K562 (cell line): Measurements from ENCODE around the gene BEST4. TPM values are rescaled to one million over a fixed set of nuclear protein-coding genes. Genes with fewer than 3 reads are reported as not detected.
A peak's percentile ranks its signal among the peaks of the same experiment; 100 is the strongest.

Experiments used
- ARID2 ChIP-seq: fragments of 450-650 bp; IDR thresholded peaks from 2 replicates; pipeline ENCODE4 v1.6.1; 2017; ENCODE audit warnings: antibody characterized with exemption, mild to moderate bottlenecking
- ATF7 ChIP-seq: fragments of 450-650 bp; IDR thresholded peaks from 2 replicates; pipeline ENCODE4 v1.7.1; 2014; ENCODE audit warnings: mild to moderate bottlenecking, moderate library complexity
- CHD2 ChIP-seq: IDR thresholded peaks from 2 replicates; pipeline ENCODE4 v1.6.1; 2011; ENCODE audit warnings: low read depth, low read length
- HDAC8 ChIP-seq: fragments of 450-650 bp; IDR thresholded peaks from 2 replicates; pipeline ENCODE4 v1.6.1; 2016; ENCODE audit warnings: mild to moderate bottlenecking, missing genetic modification characterization, moderate library complexity, missing compliant biosample characterization
- MAFK ChIP-seq: IDR thresholded peaks from 2 replicates; pipeline ENCODE4 v1.6.1; 2011; ENCODE audit warnings: low read length, improper control_type of control experiment
- NEUROD1 ChIP-seq: fragments of 150-350 bp; IDR thresholded peaks from 2 replicates; pipeline ENCODE4 v1.6.1; 2014; ENCODE audit warnings: borderline replicate concordance, low read length, low read depth; ENCODE audit not compliant: partially characterized antibody
- SIN3A ChIP-seq, 2 experiments: fragments of 150-350 bp in 1 of 2; IDR thresholded peaks; 2 replicates each; pipeline ENCODE4 v1.6.1; 2011 to 2016; ENCODE audit warnings: borderline replicate concordance in 2 of 2, low read depth in 2 of 2, low read length in 2 of 2, mild to moderate bottlenecking in 2 of 2, moderate library complexity in 2 of 2; ENCODE audit not compliant: control insufficient read depth in 1 of 2
- SIRT6 ChIP-seq: IDR thresholded peaks from one replicate; pipeline ENCODE4 v1.6.1; 2012; ENCODE audit warnings: low read depth, mild to moderate bottlenecking, control low read depth, inconsistent platforms, low read length, moderate library complexity
- SMAD2 ChIP-seq: fragments of 150-350 bp; IDR thresholded peaks from 2 replicates; pipeline ENCODE4 v1.6.1; 2014; ENCODE audit warnings: low read depth, mild to moderate bottlenecking, low read length
- TCF7 ChIP-seq: sonication (generic); IDR thresholded peaks from 2 replicates; pipeline ENCODE4 v1.6.1; 2016; ENCODE audit warnings: antibody characterized with exemption, borderline replicate concordance
- TCF7L2 ChIP-seq: fragments of 150-350 bp; IDR thresholded peaks from 2 replicates; pipeline ENCODE4 v1.6.1; 2016; ENCODE audit warnings: low read depth, mild to moderate bottlenecking, low read length, moderate library complexity
- ZNF217 ChIP-seq: sonication (generic); formaldehyde crosslinking; IDR thresholded peaks from 2 replicates; pipeline ENCODE4 v1.8.0; 2022; ENCODE audit warnings: mild to moderate bottlenecking, missing genetic modification reagents
- ZNF347 ChIP-seq: fragments of 450-650 bp; formaldehyde crosslinking; IDR thresholded peaks from 2 replicates; pipeline ENCODE4 v1.4.0; 2020; ENCODE audit warnings: low read depth, mild to moderate bottlenecking, moderate library complexity
- polyA plus RNA-seq, 8 experiments: library from polyadenylated mRNA; depleted of rRNA in 4 of 8; stranded (reverse) in 5 of 8; unstranded in 3 of 8; fragments of >200 nt; fragmentation: Nextera tagmentation in 2 of 8; fragmentation: Illumina TruSeq in 1 of 8; extraction: Ambion mirVana in 2 of 8; extraction: Trizol in 1 of 8; gene quantifications; 2 replicates each; pipeline versions ENCODE4 v1.2.1 to v1.2.3, GENCODE V29; 2011 to 2014; ENCODE audit warnings: inconsistent platforms in 1 of 8, missing spikeins in 1 of 8
- total RNA-seq, 7 experiments: library from RNA; depleted of rRNA in 6 of 7; stranded (reverse); fragments of >200 nt in 6 of 7; fragmentation: Illumina TruSeq in 2 of 7; extraction: Trizol in 2 of 7; gene quantifications; 2 replicates each; pipeline versions ENCODE4 v1.2.1 to v1.2.3, GENCODE V29; 2011 to 2021; ENCODE audit warnings: low replicate concordance in 1 of 7
- TF ChIP-seq, protein P1 (sequence below): fragments of 450-650 bp; IDR thresholded peaks from 2 replicates; pipeline ENCODE4 v1.6.1; 2016; ENCODE audit warnings: mild to moderate bottlenecking, moderate library complexity
- TF ChIP-seq, protein P2 (sequence below): fragments of 200-800 bp; sonication (Bioruptor generic); IDR thresholded peaks from 2 replicates; pipeline ENCODE4 v1.6.1; 2017; ENCODE audit warnings: missing genetic modification characterization, missing compliant biosample characterization

BEST4 gene
- total and polyA plus RNA-seq, 9 of the 15 experiments (the other 6 are each of a cell fraction or from before 2014, with no cell fraction given) = 0.07 to 0.11 TPM; not detected in 7

GRCh38 chr1:44775078-44775929 is 12.7 kb downstream of the BEST4 start, which contains the start of gene RPS8 (continued):
- TF ChIP-seq, protein P1, sequence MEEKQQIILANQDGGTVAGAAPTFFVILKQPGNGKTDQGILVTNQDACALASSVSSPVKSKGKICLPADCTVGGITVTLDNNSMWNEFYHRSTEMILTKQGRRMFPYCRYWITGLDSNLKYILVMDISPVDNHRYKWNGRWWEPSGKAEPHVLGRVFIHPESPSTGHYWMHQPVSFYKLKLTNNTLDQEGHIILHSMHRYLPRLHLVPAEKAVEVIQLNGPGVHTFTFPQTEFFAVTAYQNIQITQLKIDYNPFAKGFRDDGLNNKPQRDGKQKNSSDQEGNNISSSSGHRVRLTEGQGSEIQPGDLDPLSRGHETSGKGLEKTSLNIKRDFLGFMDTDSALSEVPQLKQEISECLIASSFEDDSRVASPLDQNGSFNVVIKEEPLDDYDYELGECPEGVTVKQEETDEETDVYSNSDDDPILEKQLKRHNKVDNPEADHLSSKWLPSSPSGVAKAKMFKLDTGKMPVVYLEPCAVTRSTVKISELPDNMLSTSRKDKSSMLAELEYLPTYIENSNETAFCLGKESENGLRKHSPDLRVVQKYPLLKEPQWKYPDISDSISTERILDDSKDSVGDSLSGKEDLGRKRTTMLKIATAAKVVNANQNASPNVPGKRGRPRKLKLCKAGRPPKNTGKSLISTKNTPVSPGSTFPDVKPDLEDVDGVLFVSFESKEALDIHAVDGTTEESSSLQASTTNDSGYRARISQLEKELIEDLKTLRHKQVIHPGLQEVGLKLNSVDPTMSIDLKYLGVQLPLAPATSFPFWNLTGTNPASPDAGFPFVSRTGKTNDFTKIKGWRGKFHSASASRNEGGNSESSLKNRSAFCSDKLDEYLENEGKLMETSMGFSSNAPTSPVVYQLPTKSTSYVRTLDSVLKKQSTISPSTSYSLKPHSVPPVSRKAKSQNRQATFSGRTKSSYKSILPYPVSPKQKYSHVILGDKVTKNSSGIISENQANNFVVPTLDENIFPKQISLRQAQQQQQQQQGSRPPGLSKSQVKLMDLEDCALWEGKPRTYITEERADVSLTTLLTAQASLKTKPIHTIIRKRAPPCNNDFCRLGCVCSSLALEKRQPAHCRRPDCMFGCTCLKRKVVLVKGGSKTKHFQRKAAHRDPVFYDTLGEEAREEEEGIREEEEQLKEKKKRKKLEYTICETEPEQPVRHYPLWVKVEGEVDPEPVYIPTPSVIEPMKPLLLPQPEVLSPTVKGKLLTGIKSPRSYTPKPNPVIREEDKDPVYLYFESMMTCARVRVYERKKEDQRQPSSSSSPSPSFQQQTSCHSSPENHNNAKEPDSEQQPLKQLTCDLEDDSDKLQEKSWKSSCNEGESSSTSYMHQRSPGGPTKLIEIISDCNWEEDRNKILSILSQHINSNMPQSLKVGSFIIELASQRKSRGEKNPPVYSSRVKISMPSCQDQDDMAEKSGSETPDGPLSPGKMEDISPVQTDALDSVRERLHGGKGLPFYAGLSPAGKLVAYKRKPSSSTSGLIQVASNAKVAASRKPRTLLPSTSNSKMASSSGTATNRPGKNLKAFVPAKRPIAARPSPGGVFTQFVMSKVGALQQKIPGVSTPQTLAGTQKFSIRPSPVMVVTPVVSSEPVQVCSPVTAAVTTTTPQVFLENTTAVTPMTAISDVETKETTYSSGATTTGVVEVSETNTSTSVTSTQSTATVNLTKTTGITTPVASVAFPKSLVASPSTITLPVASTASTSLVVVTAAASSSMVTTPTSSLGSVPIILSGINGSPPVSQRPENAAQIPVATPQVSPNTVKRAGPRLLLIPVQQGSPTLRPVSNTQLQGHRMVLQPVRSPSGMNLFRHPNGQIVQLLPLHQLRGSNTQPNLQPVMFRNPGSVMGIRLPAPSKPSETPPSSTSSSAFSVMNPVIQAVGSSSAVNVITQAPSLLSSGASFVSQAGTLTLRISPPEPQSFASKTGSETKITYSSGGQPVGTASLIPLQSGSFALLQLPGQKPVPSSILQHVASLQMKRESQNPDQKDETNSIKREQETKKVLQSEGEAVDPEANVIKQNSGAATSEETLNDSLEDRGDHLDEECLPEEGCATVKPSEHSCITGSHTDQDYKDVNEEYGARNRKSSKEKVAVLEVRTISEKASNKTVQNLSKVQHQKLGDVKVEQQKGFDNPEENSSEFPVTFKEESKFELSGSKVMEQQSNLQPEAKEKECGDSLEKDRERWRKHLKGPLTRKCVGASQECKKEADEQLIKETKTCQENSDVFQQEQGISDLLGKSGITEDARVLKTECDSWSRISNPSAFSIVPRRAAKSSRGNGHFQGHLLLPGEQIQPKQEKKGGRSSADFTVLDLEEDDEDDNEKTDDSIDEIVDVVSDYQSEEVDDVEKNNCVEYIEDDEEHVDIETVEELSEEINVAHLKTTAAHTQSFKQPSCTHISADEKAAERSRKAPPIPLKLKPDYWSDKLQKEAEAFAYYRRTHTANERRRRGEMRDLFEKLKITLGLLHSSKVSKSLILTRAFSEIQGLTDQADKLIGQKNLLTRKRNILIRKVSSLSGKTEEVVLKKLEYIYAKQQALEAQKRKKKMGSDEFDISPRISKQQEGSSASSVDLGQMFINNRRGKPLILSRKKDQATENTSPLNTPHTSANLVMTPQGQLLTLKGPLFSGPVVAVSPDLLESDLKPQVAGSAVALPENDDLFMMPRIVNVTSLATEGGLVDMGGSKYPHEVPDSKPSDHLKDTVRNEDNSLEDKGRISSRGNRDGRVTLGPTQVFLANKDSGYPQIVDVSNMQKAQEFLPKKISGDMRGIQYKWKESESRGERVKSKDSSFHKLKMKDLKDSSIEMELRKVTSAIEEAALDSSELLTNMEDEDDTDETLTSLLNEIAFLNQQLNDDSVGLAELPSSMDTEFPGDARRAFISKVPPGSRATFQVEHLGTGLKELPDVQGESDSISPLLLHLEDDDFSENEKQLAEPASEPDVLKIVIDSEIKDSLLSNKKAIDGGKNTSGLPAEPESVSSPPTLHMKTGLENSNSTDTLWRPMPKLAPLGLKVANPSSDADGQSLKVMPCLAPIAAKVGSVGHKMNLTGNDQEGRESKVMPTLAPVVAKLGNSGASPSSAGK = peak; percentile 90
- no peak for TF ChIP-seq SIRT6
- TF ChIP-seq HDAC8 (tag) = 0 out of 2 replicates have a peak, but pooled peaks have one; percentile 78
- peak; percentile 45 for TF ChIP-seq NEUROD1
- TF ChIP-seq SMAD2 = no peak
- TF ChIP-seq, protein P2, sequence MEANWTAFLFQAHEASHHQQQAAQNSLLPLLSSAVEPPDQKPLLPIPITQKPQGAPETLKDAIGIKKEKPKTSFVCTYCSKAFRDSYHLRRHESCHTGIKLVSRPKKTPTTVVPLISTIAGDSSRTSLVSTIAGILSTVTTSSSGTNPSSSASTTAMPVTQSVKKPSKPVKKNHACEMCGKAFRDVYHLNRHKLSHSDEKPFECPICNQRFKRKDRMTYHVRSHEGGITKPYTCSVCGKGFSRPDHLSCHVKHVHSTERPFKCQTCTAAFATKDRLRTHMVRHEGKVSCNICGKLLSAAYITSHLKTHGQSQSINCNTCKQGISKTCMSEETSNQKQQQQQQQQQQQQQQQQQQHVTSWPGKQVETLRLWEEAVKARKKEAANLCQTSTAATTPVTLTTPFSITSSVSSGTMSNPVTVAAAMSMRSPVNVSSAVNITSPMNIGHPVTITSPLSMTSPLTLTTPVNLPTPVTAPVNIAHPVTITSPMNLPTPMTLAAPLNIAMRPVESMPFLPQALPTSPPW (CRISPR knock-in tag) = peak; percentile 56; the same call in 1 of the 2 replicates
- peak; percentile 66; the same call in 1 of the 2 replicates for TF ChIP-seq ARID2
- TF ChIP-seq TCF7 = 0 out of 2 replicates have a peak, but pooled peaks have one; percentile 36
- no peak for TF ChIP-seq ZNF347 (CRISPR knock-in tag)
- no peak for TF ChIP-seq ZNF217 (CRISPR knock-in tag)
- no peak for TF ChIP-seq TCF7L2
- peak; percentile 80; the same call in 1 of the 2 replicates for TF ChIP-seq CHD2
- peak; percentile 93 for TF ChIP-seq ATF7
- TF ChIP-seq MAFK = no peak
- peak; percentile 21 to 79; a peak in 2 of 4 replicates for TF ChIP-seq SIN3A (IDR thresholded peaks at IDR 0.05; ENCODE audit: borderline replicate concordance in 2 of 2, control insufficient read depth in 1 of 2, low read depth in 2 of 2, low read length in 2 of 2)
